Chondrocyte (in vitro differentiated cells): ENCODE measurements around the gene CHD1L. TPM values are rescaled to one million over a fixed set of nuclear protein-coding genes. Genes with fewer than 3 reads are reported as not detected.

Experiments
- DNase-seq: peaks from one replicate; pipeline ENCODE4 v3.0.0; 2021; ENCODE audit warnings: mixed read lengths, low spot score
- H3K27ac Mint-ChIP-seq: one replicate; pipeline ENCODE4 v1.8.0; 2021; ENCODE audit warnings: mild to moderate bottlenecking, moderate library complexity, mixed read lengths; ENCODE audit not compliant: unreplicated experiment
- H3K27me3 Mint-ChIP-seq: 2 replicates; pipeline ENCODE4 v1.8.0; 2021; ENCODE audit warnings: low read depth, mixed read lengths
- H3K36me3 Mint-ChIP-seq: 2 replicates; pipeline ENCODE4 v1.8.0; 2021; ENCODE audit warnings: low read depth, mixed read lengths
- H3K4me1 Mint-ChIP-seq: 2 replicates; pipeline ENCODE4 v1.8.0; 2021; ENCODE audit warnings: low read depth, mild to moderate bottlenecking, mixed read lengths
- H3K4me3 Mint-ChIP-seq: one replicate; pipeline ENCODE4 v1.8.0; 2021; ENCODE audit warnings: mild to moderate bottlenecking, moderate library complexity, mixed read lengths; ENCODE audit not compliant: unreplicated experiment
- H3K9me3 Mint-ChIP-seq: 2 replicates; pipeline ENCODE4 v1.8.0; 2021; ENCODE audit warnings: low read depth, mixed read lengths
- total RNA-seq: library from RNA; stranded (reverse); gene quantifications from 3 replicates; pipeline ENCODE4 v1.2.1, GENCODE V29; 2021
- TF ChIP-seq, protein P1 (sequence below): fragments of 200-600 bp; sonication (generic); IDR thresholded peaks from 2 replicates; pipeline ENCODE4 v1.5.0; 2021; ENCODE audit warnings: antibody characterized with exemption, mild to moderate bottlenecking, moderate library complexity

The CHD1L gene
- total RNA-seq, 1 donor from 2014 or later, result 34.5 TPM

DNA sequence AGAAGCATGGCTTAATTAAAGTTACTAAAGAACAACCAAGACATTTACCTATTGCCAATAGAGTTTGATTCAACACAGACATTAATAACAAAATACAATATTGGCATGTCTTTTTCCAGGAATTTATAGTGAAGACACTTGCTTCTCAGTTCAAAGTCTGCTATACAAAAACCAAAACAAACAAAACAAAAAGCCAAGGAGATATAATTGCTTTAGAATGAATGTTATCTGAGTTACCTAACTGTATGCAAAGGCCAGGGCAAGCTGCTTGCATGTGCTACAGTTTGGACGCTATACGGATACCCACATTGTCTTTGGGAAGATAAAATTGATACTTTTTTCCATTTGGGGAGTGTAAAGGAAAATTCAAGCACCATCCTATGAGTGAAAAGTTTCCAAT, 30.9 kb upstream of the CHD1L start:
- H3K4me1 Mint-ChIP-seq, result peaks cover 16% of the 10 kb centered on the region
- no peaks in the 10 kb centered on the region for H3K9me3 Mint-ChIP-seq
- no peaks in the 10 kb centered on the region for H3K27me3 Mint-ChIP-seq

GRCh38 chr1:147213271-147213670, 29.2 kb upstream of the CHD1L start:
- Mint-ChIP-seq H3K4me1 (peaks cover 16% of the 10 kb centered on the region), H3K36me3 (peaks cover 1% of the 10 kb centered on the region), H3K4me3 (no peak overlapping the region), H3K27me3 (no peaks in the 10 kb centered on the region), H3K9me3 (no peaks in the 10 kb centered on the region), H3K27ac (no peak overlapping the region)
- TF ChIP-seq, protein P1, sequence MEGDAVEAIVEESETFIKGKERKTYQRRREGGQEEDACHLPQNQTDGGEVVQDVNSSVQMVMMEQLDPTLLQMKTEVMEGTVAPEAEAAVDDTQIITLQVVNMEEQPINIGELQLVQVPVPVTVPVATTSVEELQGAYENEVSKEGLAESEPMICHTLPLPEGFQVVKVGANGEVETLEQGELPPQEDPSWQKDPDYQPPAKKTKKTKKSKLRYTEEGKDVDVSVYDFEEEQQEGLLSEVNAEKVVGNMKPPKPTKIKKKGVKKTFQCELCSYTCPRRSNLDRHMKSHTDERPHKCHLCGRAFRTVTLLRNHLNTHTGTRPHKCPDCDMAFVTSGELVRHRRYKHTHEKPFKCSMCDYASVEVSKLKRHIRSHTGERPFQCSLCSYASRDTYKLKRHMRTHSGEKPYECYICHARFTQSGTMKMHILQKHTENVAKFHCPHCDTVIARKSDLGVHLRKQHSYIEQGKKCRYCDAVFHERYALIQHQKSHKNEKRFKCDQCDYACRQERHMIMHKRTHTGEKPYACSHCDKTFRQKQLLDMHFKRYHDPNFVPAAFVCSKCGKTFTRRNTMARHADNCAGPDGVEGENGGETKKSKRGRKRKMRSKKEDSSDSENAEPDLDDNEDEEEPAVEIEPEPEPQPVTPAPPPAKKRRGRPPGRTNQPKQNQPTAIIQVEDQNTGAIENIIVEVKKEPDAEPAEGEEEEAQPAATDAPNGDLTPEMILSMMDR, result no peak
- DNase-seq, result no peak

More for the DNA sequence above, 30.9 kb upstream of the CHD1L start:
- TF ChIP-seq, protein P1, result no peak
- Mint-ChIP-seq H3K4me3 (no peak overlapping the region), H3K27ac (no peak overlapping the region), H3K36me3 (peaks cover 1% of the 10 kb centered on the region)
- no peak for DNase-seq

- no peaks in the 10 kb centered on the region for H3K27me3 Mint-ChIP-seq
- DNase-seq, result no peak
- peak overlapping the region; percentile 57 for H3K27ac Mint-ChIP-seq
- no peak overlapping the region for H3K4me3 Mint-ChIP-seq
- TF ChIP-seq, protein P1, result no peak
- H3K4me1 Mint-ChIP-seq, result peaks cover 16% of the 10 kb centered on the region
- H3K36me3 Mint-ChIP-seq, result peaks cover 1% of the 10 kb centered on the region
- H3K9me3 Mint-ChIP-seq, result no peaks in the 10 kb centered on the region
These were observed 28.2 kb upstream of the CHD1L start for GRCh38 chr1:147214325-147214724.

DNA sequence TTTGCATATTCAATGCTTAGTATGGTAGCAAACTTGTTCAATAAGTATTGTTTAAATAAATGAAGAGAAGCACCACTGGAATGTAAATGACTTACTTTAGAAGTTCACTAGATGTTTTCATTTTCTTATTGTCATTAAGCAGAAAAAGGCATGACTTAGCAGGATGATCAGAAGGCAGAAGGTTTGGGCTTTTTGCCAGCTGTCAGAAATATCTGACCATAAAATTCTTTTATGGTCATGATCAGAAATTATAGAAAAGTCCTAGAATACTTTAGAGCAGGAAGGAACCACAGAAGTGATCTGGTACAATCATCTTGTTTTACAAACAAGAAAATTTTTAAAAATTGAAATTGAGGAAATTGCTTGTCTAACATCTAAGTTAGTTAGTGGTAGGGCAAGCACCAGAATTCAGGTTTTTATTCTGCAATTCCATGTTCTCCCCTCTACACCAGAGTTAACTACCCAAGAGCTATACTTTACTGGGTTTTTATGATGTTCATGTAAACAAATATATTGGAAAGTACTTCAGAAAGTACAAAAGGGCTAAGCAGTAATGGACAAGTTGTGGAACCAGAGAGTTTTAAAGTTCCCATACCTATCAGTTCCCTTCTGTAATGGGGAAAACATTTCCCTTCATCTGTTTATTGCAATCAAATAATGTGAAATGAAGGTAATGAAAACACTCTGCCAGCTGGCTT, 27.5 kb upstream of the CHD1L start:
- no peaks in the 10 kb centered on the region for H3K9me3 Mint-ChIP-seq
- H3K27ac Mint-ChIP-seq, result no peak overlapping the region
- no peaks in the 10 kb centered on the region for H3K36me3 Mint-ChIP-seq
- no peaks in the 10 kb centered on the region for H3K27me3 Mint-ChIP-seq
- DNase-seq, result no peak
- no peak overlapping the region for H3K4me3 Mint-ChIP-seq
- TF ChIP-seq, protein P1, result no peak
- peaks cover 16% of the 10 kb centered on the region for H3K4me1 Mint-ChIP-seq

- Mint-ChIP-seq H3K4me3 (no peak overlapping the region), H3K36me3 (no peaks in the 10 kb centered on the region), H3K27ac (no peak overlapping the region), H3K4me1 (peaks cover 16% of the 10 kb centered on the region), H3K27me3 (no peaks in the 10 kb centered on the region), H3K9me3 (no peaks in the 10 kb centered on the region)
- no peak for DNase-seq
- TF ChIP-seq, protein P1, result no peak
These were observed 27.0 kb upstream of the CHD1L start for GRCh38 chr1:147215540-147215916.
